K562 (cell line): ENCODE data around the gene LEMD1. TPM values are rescaled to one million over a fixed set of nuclear protein-coding genes. Genes with fewer than 3 reads are reported as not detected.
A peak's percentile ranks its signal among the peaks of the same experiment; 100 is the strongest.

Experiments used
- ATAC-seq: fragments of 200-7000 bp; cut with Tn5 transposase; 3 replicates; pipeline ENCODE4 v1.9.1; 2020; ENCODE audit warnings: moderate library complexity
- BruUV-seq: library from RNA; stranded (reverse); fragments of 400-500 nt; replicated peaks from 2 replicates; lab custom pipeline; 2021; lab: Mats Ljungman, UMichigan
- CTCF ChIA-PET: fragments of 300-600 bp; formaldehyde crosslinking; extraction: SDS; loops from one replicate; lab custom pipeline; 2021; ENCODE audit warnings: low intra/inter-chr PET ratio; lab: Yijun Ruan, JAX
- POLR2A ChIA-PET: fragments of 300-600, 350-650 bp; sonication (Branson Sonifier 250); formaldehyde crosslinking; extraction: SDS; loops from one replicate; lab custom pipeline; 2021; ENCODE audit warnings: antibody characterized with exemption, inconsistent platforms; lab: Yijun Ruan, JAX
- DNase-seq, 4 experiments: peaks; one replicate each; pipeline versions ENCODE4 v3.0.0 to v3.0.0-alpha.2; 2011 to 2018; ENCODE audit warnings: low spot score in 3 of 4, mixed read lengths in 3 of 4; ENCODE audit errors: extremely low read depth in 1 of 4
- FAIRE-seq: peaks from 2 replicates; lab custom pipeline; 2011; peaks lifted over from hg19 to GRCh38; lab: Jason Lieb, UNC
- H2AFZ ChIP-seq: 2 replicates; pipeline ENCODE4 v1.6.0; 2011; ENCODE audit warnings: low read depth, low read length, control low read depth, inconsistent platforms
- H3K27ac ChIP-seq: fragments of 200-600 bp; 3 replicates; pipeline ENCODE4 v1.8.0; 2011; ENCODE audit warnings: low read depth, mild to moderate bottlenecking, control low read depth, inconsistent platforms, low read length, moderate library complexity, mixed read lengths; ENCODE audit errors: extremely low read depth
- H3K27me3 ChIP-seq, 2 experiments: fragments of 300-600 bp in 1 of 2; 2 replicates in 1 of 2; 3 replicates in 1 of 2; pipeline versions ENCODE4 v1.6.0 to v1.8.0; 2011; ENCODE audit warnings: inconsistent platforms in 2 of 2, low read length in 2 of 2, mild to moderate bottlenecking in 1 of 2, mixed read lengths in 1 of 2, moderate library complexity in 1 of 2; ENCODE audit not compliant: control insufficient read depth in 2 of 2, insufficient read depth in 2 of 2
- H3K36me3 ChIP-seq: fragments of 300-600 bp; 3 replicates; pipeline ENCODE4 v1.8.0; 2011; ENCODE audit warnings: mild to moderate bottlenecking, low read length, inconsistent platforms; ENCODE audit not compliant: control insufficient read depth, insufficient read depth
- H3K4me1 ChIP-seq, 2 experiments: fragments of 200-600 bp in 1 of 2; replicated peaks in 1 of 2; 2 replicates in 1 of 2; 3 replicates in 1 of 2; pipeline versions ENCODE4 v1.5.1 to v1.8.0; 2011; ENCODE audit warnings: inconsistent platforms in 2 of 2, low read length in 2 of 2, mild to moderate bottlenecking in 1 of 2, mixed read lengths in 1 of 2, moderate library complexity in 1 of 2; ENCODE audit not compliant: control insufficient read depth in 2 of 2, insufficient read depth in 2 of 2
- H3K4me2 ChIP-seq: 2 replicates; pipeline ENCODE4 v1.6.1; 2011; ENCODE audit warnings: low read length, control low read depth, inconsistent platforms, mixed read lengths; ENCODE audit not compliant: insufficient read depth
- H3K4me3 ChIP-seq: fragments of 200-600 bp; sonication (generic), shearing (Covaris generic); 2 replicates; pipeline ENCODE4 v1.5.1; 2016; ENCODE audit warnings: control low read depth, inconsistent platforms
- H3K79me2 ChIP-seq: fragments of 200-600 bp; 3 replicates; pipeline ENCODE4 v1.8.0; 2011; ENCODE audit warnings: low read length, inconsistent platforms; ENCODE audit not compliant: control insufficient read depth, insufficient read depth
- H3K9ac ChIP-seq, 2 experiments: 2 replicates each; pipeline versions ENCODE4 v1.6.0 to v1.6.1; 2011; ENCODE audit warnings: low read depth in 2 of 2, low read length in 2 of 2, control low read depth in 1 of 2, inconsistent platforms in 1 of 2, mild to moderate bottlenecking in 1 of 2, mixed read lengths in 1 of 2; ENCODE audit not compliant: insufficient read depth in 1 of 2
- H3K9me1 ChIP-seq: one replicate; pipeline ENCODE4 v1.6.0; 2011; ENCODE audit warnings: inconsistent platforms, mild to moderate bottlenecking, low read length, moderate library complexity; ENCODE audit not compliant: control insufficient read depth, insufficient read depth
- H3K9me3 ChIP-seq: replicated peaks from 2 replicates; pipeline ENCODE4 v1.5.1; 2011; ENCODE audit warnings: low read depth, low read length, inconsistent platforms; ENCODE audit not compliant: control insufficient read depth, insufficient read depth
- H4K20me1 ChIP-seq: replicated peaks from 2 replicates; pipeline ENCODE4 v1.6.1; 2011; ENCODE audit warnings: low read length, inconsistent platforms, mixed read lengths; ENCODE audit not compliant: control insufficient read depth, insufficient read depth
- BHLHE40 ChIP-seq: IDR thresholded peaks from 2 replicates; pipeline ENCODE4 v1.6.1; 2011; ENCODE audit warnings: low read length, improper control_type of control experiment
- CBFA2T3 ChIP-seq: fragments of 450-650 bp; IDR thresholded peaks from 2 replicates; pipeline ENCODE4 v1.6.1; 2017
- CXXC5 ChIP-seq: fragments of 250-450 bp; sonication (Bioruptor Pico); IDR thresholded peaks from 2 replicates; pipeline ENCODE4 v1.8.0; 2022; ENCODE audit warnings: inconsistent platforms, mild to moderate bottlenecking, moderate library complexity
- HDGF ChIP-seq: fragments of 450-650 bp; IDR thresholded peaks from 2 replicates; pipeline ENCODE4 v1.6.1; 2016
- L3MBTL2 ChIP-seq: fragments of 450-650 bp; IDR thresholded peaks from 2 replicates; pipeline ENCODE4 v1.6.1; 2016; ENCODE audit warnings: mild to moderate bottlenecking, moderate library complexity
- MEIS2 ChIP-seq: fragments of 450-650 bp; IDR thresholded peaks from 2 replicates; pipeline ENCODE4 v1.6.1; 2014; ENCODE audit warnings: mild to moderate bottlenecking; ENCODE audit not compliant: partially characterized antibody
- NFIC ChIP-seq: fragments of 450-650 bp; IDR thresholded peaks from 2 replicates; pipeline ENCODE4 v1.6.1; 2017; ENCODE audit warnings: mild to moderate bottlenecking, inconsistent platforms
- PBX2 ChIP-seq, 2 experiments: IDR thresholded peaks in 1 of 2; conservative IDR thresholded peaks in 1 of 2; 2 replicates each; pipeline ENCODE4 v1.6.1; 2016; ENCODE audit warnings: low read depth in 2 of 2, mild to moderate bottlenecking in 1 of 2, missing compliant biosample characterization in 1 of 2, missing genetic modification characterization in 1 of 2, moderate library complexity in 1 of 2
- PKNOX1 ChIP-seq: fragments of 450-650 bp; IDR thresholded peaks from 2 replicates; pipeline ENCODE4 v1.6.1; 2016
- RBFOX2 ChIP-seq: fragments of 200-400 bp; formaldehyde crosslinking; IDR thresholded peaks from 2 replicates; pipeline ENCODE4 v1.6.1; 2017; ENCODE audit warnings: low read depth, mild to moderate bottlenecking, low read length, moderate library complexity
- TCF15 ChIP-seq: fragments of 250-450 bp; sonication (Bioruptor Pico); IDR thresholded peaks from 2 replicates; pipeline ENCODE4 v1.8.0; 2022; ENCODE audit warnings: moderate library complexity, mild to moderate bottlenecking, inconsistent platforms
- ZFP36 ChIP-seq: fragments of 150-350 bp; IDR thresholded peaks from 2 replicates; pipeline ENCODE4 v1.6.1; 2018; ENCODE audit warnings: low read length, low read depth; ENCODE audit not compliant: partially characterized antibody
- WGBS: fragments of 100-300 bp; shearing (Covaris generic); methylation state at CpG from one replicate; pipeline ENCODE4 v1.1.6; 2016; ENCODE audit warnings: low coverage, mixed read lengths; ENCODE audit not compliant: insufficient coverage; ENCODE audit errors: missing lambda C conversion rate; 5-methylcytosine and 5-hydroxymethylcytosine counted together
- in situ Hi-C: fragments of 300-500 bp; cut with MboI; formaldehyde crosslinking; loops from 4 replicates; pipeline ENCODE4 v1.15.0; 2018; ENCODE audit warnings: inconsistent platforms, mixed read lengths
- intact Hi-C: fragments of 100-400 bp; cut with micrococcal nuclease; formaldehyde crosslinking; loops from 2 replicates; pipeline ENCODE4 v1.14.2; 2022
- polyA plus RNA-seq, 8 experiments: library from polyadenylated mRNA; depleted of rRNA in 4 of 8; stranded (reverse) in 5 of 8; unstranded in 3 of 8; fragments of >200 nt; fragmentation: Nextera tagmentation in 2 of 8; fragmentation: Illumina TruSeq in 1 of 8; extraction: Ambion mirVana in 2 of 8; extraction: Trizol in 1 of 8; gene quantifications; 2 replicates each; pipeline versions ENCODE4 v1.2.1 to v1.2.3, GENCODE V29; 2011 to 2014; ENCODE audit warnings: inconsistent platforms in 1 of 8, missing spikeins in 1 of 8
- total RNA-seq, 7 experiments: library from RNA; depleted of rRNA in 6 of 7; stranded (reverse); fragments of >200 nt in 6 of 7; fragmentation: Illumina TruSeq in 2 of 7; extraction: Trizol in 2 of 7; gene quantifications; 2 replicates each; pipeline versions ENCODE4 v1.2.1 to v1.2.3, GENCODE V29; 2011 to 2021; ENCODE audit warnings: low replicate concordance in 1 of 7

The LEMD1 gene
- total and polyA plus RNA-seq, 9 of the 15 experiments (the other 6 are each of a cell fraction or from before 2014, with no cell fraction given), result 0.11 to 2.4 (median 0.57) TPM; not detected in 1

- FAIRE-seq, result no peak
- BruUV-seq, result no TSS peak
These were observed 3.8 kb downstream of the LEMD1 start for GRCh38 chr1:205417870-205418635.

More at GRCh38 chr1:205417870-205418635, 3.8 kb downstream of the LEMD1 start:
- ChIA-PET POLR2A (no interaction called here), CTCF (no interaction called here)
- Histone ChIP-seq H2AFZ (no peak overlapping the region), H4K20me1 (peaks cover 5% of the 10 kb centered on the region; the same call in 1 of the 2 replicates), H3K9me3 (no peaks in the 10 kb centered on the region), H3K9ac (no peak overlapping the region), H3K4me3 (no peak overlapping the region), H3K79me2 (no peaks in the 10 kb centered on the region), H3K4me1 (no peaks in the 10 kb centered on the region), H3K9me1 (no peaks in the 10 kb centered on the region), H3K36me3 (no peaks in the 10 kb centered on the region), H3K27ac (no peak overlapping the region), H3K4me2 (no peak overlapping the region), H3K27me3 (peaks cover 37 to 52% of the 10 kb centered on the region in 2 experiments)
- intact Hi-C loops, result no loop called here
- peak in 1 of 4 experiments; percentile 35 for DNase-seq
- in situ Hi-C loops, result no loop called here
- TF ChIP-seq NFIC (peak; percentile 64; the same call in 1 of the 2 replicates), TCF15 (CRISPR knock-in tag) (no peak), CBFA2T3 (peak; percentile 19; the same call in 1 of the 2 replicates), MEIS2 (peak; percentile 91), L3MBTL2 (no peak), RBFOX2 (no peak), PKNOX1 (peak; percentile 72), CXXC5 (CRISPR knock-in tag) (0 out of 2 replicates have a peak, but pooled peaks have one; percentile 17), PBX2 (CRISPR knock-in tag; IDR thresholded peaks at IDR 0.05; ENCODE audit: low read depth) (no peak), PBX2 (tag; conservative IDR thresholded peaks at IDR 0.05; ENCODE audit: low read depth) (peak; percentile 92), HDGF (no peak), ZFP36 (peak; percentile 67), BHLHE40 (peak; percentile 75)
- ATAC-seq, result peak; percentile 71
- WGBS, result 1% methylated on average over 10 of the region's 10 CpGs
